PC-9 (cell line): ENCODE measurements around the gene CLEC7A. TPM values are rescaled to one million over a fixed set of nuclear protein-coding genes. Genes with fewer than 3 reads are reported as not detected.

ENCODE experiments used
- BruUV-seq: library from RNA; stranded (reverse); fragments of 400-500 nt; replicated peaks from 2 replicates; lab custom pipeline; 2021; lab: Mats Ljungman, UMichigan
- CTCF ChIA-PET: fragments of 300-600 bp; sonication (Branson Sonifier 250); formaldehyde crosslinking; loops from one replicate; lab custom pipeline; 2022; ENCODE audit warnings: antibody characterized with exemption; lab: Charles Lee
- POLR2A ChIA-PET: fragments of 300-600 bp; sonication (Branson Sonifier 250); formaldehyde crosslinking; loops from one replicate; lab custom pipeline; 2022; ENCODE audit warnings: antibody characterized with exemption; ENCODE audit not compliant: unreplicated experiment; lab: Charles Lee
- DNase-seq, 2 experiments: peaks; one replicate each; pipeline versions ENCODE4 v3.0.0 to v3.0.0-alpha.2; 2015 to 2022; ENCODE audit warnings: mixed read lengths in 1 of 2
- H2AFZ ChIP-seq: fragments of 200-600 bp; sonication (generic); 2 replicates; pipeline ENCODE4 v1.8.1; 2017; ENCODE audit warnings: antibody characterized with exemption
- H3F3A ChIP-seq: fragments of 200-600 bp; sonication (generic); 2 replicates; pipeline ENCODE4 v1.8.1; 2017; ENCODE audit warnings: antibody characterized with exemption, mild to moderate bottlenecking, low read depth; ENCODE audit not compliant: insufficient read depth
- H3K27ac ChIP-seq: fragments of 200-600 bp; sonication (generic); 2 replicates; pipeline ENCODE4 v1.6.1; 2016; ENCODE audit warnings: mixed run types
- H3K27me3 ChIP-seq: fragments of 200-600 bp; sonication (generic); 2 replicates; pipeline ENCODE4 v1.6.1; 2016; ENCODE audit warnings: low read depth, mixed run types; ENCODE audit not compliant: insufficient read depth
- H3K36me3 ChIP-seq: fragments of 200-600 bp; sonication (generic); 2 replicates; pipeline ENCODE4 v1.6.1; 2016; ENCODE audit warnings: low read depth, mixed run types
- H3K4me1 ChIP-seq: fragments of 200-600 bp; sonication (generic); replicated peaks from 2 replicates; pipeline ENCODE4 v1.6.1; 2016; ENCODE audit warnings: mixed run types; ENCODE audit not compliant: insufficient read depth
- H3K4me2 ChIP-seq: fragments of 200-600 bp; sonication (generic); 2 replicates; pipeline ENCODE4 v1.6.1; 2017; ENCODE audit warnings: mixed run types
- H3K4me3 ChIP-seq: fragments of 200-600 bp; sonication (generic); 2 replicates; pipeline ENCODE4 v1.6.1; 2016; ENCODE audit warnings: mixed run types
- H3K79me2 ChIP-seq: fragments of 200-600 bp; sonication (generic); 2 replicates; pipeline ENCODE4 v1.6.1; 2017; ENCODE audit warnings: low read depth, mixed run types
- H3K9me2 ChIP-seq: fragments of 200-600 bp; sonication (generic); 2 replicates; pipeline ENCODE4 v1.8.1; 2017; ENCODE audit warnings: mild to moderate bottlenecking; ENCODE audit not compliant: insufficient read depth
- H3K9me3 ChIP-seq: fragments of 200-600 bp; sonication (generic); 2 replicates; pipeline ENCODE4 v1.8.1; 2016; ENCODE audit warnings: low read depth; ENCODE audit not compliant: insufficient read depth
- H4K20me1 ChIP-seq: fragments of 200-600 bp; sonication (generic); 2 replicates; pipeline ENCODE4 v1.8.1; 2017; ENCODE audit not compliant: insufficient read depth
- EZH2 ChIP-seq: fragments of 200-600 bp; sonication (generic); IDR thresholded peaks from 2 replicates; pipeline ENCODE4 v1.8.0; 2017; ENCODE audit warnings: antibody characterized with exemption, low read depth
- intact Hi-C: fragments of 100-400 bp; cut with micrococcal nuclease; formaldehyde crosslinking; loops from one replicate; pipeline ENCODE4 v1.10.0; 2022; ENCODE audit not compliant: unreplicated experiment
- total RNA-seq: library from RNA; stranded (reverse); gene quantifications from 2 replicates; pipeline ENCODE4 v1.2.3, GENCODE V29; 2021
- TF ChIP-seq, protein P1 (sequence below): fragments of 200-600 bp; sonication (generic); conservative IDR thresholded peaks from 2 replicates; pipeline ENCODE4 v1.6.1; 2017; ENCODE audit warnings: mixed run types, antibody characterized with exemption, mild to moderate bottlenecking, moderate library complexity

Gene CLEC7A
- total RNA-seq, 1 experiment from 2014 or later, result 5.1 TPM

DNA sequence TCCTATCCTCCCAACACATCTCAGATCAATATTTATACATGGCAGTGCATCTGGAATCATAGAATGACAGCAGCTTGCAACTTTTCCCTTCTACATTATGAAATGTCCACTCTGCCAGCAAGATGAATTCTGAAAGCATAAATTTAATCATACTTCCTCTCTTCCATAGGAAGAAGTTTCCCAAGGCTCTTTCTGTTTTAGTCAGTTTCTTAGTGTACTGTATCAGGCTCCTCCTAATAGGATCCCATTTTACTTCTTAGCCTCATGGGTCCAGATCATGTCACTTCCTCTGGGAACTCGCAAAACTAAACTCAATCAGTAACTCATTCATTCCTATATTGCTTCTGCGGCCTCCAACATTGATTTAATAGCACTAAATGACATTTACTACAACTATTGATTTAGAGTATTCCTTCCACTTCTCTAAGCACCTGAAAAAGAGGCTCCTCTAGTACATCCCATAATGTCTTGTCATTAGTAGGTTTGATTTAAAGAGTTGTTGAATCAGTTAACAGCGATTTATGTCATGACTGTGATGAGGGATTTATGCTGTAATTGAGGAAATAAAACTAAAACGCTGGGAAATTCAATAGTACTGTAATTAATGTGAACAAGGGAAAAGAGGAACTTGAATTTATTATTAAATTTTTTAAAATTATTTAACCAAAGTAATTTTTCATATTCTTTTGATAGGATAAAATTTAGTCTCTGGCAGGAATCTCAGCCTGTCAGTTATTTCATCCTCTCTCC is 35.2 kb downstream of the CLEC7A start:
- Histone ChIP-seq H2AFZ (no peak overlapping the region), H3K36me3 (no peaks in the 10 kb centered on the region), H3K4me3 (no peak overlapping the region), H4K20me1 (no peaks in the 10 kb centered on the region), H3K9me3 (no peaks in the 10 kb centered on the region), H3K27me3 (no peaks in the 10 kb centered on the region), H3F3A (no peaks in the 10 kb centered on the region), H3K79me2 (no peaks in the 10 kb centered on the region), H3K4me2 (no peak overlapping the region), H3K4me1 (no peaks in the 10 kb centered on the region), H3K9me2 (peaks cover 3% of the 10 kb centered on the region; the same call in 1 of the 2 replicates), H3K27ac (no peak overlapping the region)
- ChIA-PET POLR2A (no interaction called here), CTCF (no interaction called here)
- DNase-seq, result no peak
- intact Hi-C loops, result no loop called here
- no TSS peak for BruUV-seq
- no peak for TF ChIP-seq EZH2
- TF ChIP-seq, protein P1, sequence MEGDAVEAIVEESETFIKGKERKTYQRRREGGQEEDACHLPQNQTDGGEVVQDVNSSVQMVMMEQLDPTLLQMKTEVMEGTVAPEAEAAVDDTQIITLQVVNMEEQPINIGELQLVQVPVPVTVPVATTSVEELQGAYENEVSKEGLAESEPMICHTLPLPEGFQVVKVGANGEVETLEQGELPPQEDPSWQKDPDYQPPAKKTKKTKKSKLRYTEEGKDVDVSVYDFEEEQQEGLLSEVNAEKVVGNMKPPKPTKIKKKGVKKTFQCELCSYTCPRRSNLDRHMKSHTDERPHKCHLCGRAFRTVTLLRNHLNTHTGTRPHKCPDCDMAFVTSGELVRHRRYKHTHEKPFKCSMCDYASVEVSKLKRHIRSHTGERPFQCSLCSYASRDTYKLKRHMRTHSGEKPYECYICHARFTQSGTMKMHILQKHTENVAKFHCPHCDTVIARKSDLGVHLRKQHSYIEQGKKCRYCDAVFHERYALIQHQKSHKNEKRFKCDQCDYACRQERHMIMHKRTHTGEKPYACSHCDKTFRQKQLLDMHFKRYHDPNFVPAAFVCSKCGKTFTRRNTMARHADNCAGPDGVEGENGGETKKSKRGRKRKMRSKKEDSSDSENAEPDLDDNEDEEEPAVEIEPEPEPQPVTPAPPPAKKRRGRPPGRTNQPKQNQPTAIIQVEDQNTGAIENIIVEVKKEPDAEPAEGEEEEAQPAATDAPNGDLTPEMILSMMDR, result no peak

DNA sequence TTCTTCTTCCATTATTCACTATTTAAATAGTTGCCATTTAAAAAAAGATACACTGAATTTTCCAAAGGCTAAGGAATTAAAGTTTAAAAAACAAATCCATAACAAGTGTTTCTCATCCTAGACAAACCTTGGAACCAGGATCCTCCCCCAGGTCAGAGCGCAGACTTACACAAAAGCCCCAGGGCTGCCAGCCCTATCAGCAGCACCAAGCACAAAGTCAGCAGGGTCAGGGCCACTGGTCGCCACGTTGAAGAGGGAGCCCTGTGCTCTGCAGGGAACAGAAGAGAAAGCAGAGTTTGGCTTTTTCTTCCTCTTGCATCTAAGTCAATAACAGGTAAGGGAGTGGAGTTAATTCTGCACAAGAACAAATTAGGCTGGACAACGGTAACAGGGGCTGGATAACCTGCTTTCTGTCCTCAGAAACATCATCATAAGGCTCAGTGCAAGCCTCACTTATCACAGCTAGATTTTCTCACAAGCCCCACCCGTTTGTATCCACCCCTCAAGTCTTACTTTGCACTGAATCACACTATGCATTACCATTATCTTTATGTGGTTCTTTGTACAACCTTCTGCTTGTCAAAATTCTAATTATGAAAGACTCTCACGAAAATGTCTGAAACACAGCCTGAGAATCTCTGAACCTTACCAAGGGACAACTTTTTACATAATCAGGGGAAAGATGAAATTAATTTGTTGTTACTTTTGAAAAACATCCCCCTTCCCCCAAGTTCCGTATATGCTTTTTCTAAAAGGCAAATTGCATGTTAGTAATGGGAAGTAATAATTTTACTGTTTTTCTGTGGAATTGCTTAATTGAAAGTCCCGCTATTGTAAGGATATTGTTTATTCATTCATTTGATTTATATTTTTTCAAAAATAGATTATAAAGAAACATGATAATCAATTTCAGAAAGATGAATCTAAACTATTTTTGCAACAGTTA is 40.8 kb downstream of the CLEC7A start:
- no peak for TF ChIP-seq EZH2
- TF ChIP-seq, protein P1, result no peak
- ChIA-PET POLR2A (no interaction called here), CTCF (interaction anchor here (0.6 kb wide), 1 partner anchor 1645 kb away, joined by 7 read pairs; no protein-coding TSS in a partner anchor)
- no peaks in the 10 kb centered on the region for H3K79me2 ChIP-seq
- no peaks in the 10 kb centered on the region for H3K36me3 ChIP-seq
- no peak overlapping the region for H3K4me2 ChIP-seq
- no peak overlapping the region for H2AFZ ChIP-seq
- BruUV-seq, result no TSS peak
- DNase-seq, result no peak
- intact Hi-C loops, result no loop called here
- H3K4me1 ChIP-seq, result no peaks in the 10 kb centered on the region
- peaks cover 3% of the 10 kb centered on the region; the same call in 1 of the 2 replicates for H3K9me3 ChIP-seq
- H3K27ac ChIP-seq, result no peak overlapping the region
- H3K27me3 ChIP-seq, result no peaks in the 10 kb centered on the region
- no peaks in the 10 kb centered on the region for H3F3A ChIP-seq
- H4K20me1 ChIP-seq, result no peaks in the 10 kb centered on the region
- no peak overlapping the region for H3K4me3 ChIP-seq
- no peaks in the 10 kb centered on the region; the same call in 1 of the 2 replicates for H3K9me2 ChIP-seq

DNA sequence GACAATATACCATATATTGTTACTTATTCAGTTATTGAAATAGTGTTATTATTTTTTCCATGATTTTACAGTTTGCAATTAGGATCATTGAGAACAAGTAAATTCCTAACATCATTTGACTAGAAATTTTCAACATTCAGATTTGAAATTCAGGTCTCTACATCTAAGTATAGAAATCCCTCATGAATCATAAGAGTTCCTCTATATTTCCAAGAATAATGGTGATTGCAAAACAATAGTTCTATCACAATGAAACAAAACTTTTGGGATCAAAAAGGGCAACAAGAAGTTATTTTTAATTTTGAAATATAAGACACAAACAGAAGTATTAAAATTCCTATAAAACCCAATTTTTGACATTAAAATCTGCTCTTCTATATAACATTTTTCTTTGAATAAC is 42.0 kb downstream of the CLEC7A start:
- CTCF ChIA-PET, result no interaction called here
- DNase-seq, result no peak
- Histone ChIP-seq H3K4me3 (no peak overlapping the region), H3K27me3 (no peaks in the 10 kb centered on the region), H3K9me3 (peaks cover 3% of the 10 kb centered on the region; the same call in 1 of the 2 replicates), H3K36me3 (no peaks in the 10 kb centered on the region), H3K4me2 (no peak overlapping the region), H4K20me1 (no peaks in the 10 kb centered on the region), H3K4me1 (no peaks in the 10 kb centered on the region), H3K79me2 (no peaks in the 10 kb centered on the region), H3F3A (no peaks in the 10 kb centered on the region), H3K9me2 (no peaks in the 10 kb centered on the region; the same call in 1 of the 2 replicates), H2AFZ (no peak overlapping the region), H3K27ac (no peak overlapping the region)
- no TSS peak for BruUV-seq
- intact Hi-C loops, result no loop called here
- no peak for TF ChIP-seq EZH2
- TF ChIP-seq, protein P1, result no peak
- POLR2A ChIA-PET, result no interaction called here
